ENCODE measurements around the gene GLT8D1. TPM values are rescaled to one million over a fixed set of nuclear protein-coding genes. Genes with fewer than 3 reads are reported as not detected.

The GLT8D1 gene
- total and polyA plus RNA-seq, 2 of the 13 experiments (the other 11 are each of a cell fraction or from before 2014, with no cell fraction given), result 110 to 121 TPM

- TF ChIP-seq E2F2 (CRISPR knock-in tag; IDR thresholded peaks at IDR 0.05; ENCODE audit: borderline replicate concordance) (no peak), TEF (CRISPR knock-in tag; IDR thresholded peaks at IDR 0.05) (0 out of 2 replicates have a peak, but pooled peaks have one; percentile 10), GATAD2A (CRISPR knock-in tag; IDR thresholded peaks at IDR 0.05) (peak; percentile 74), ZNF263 (CRISPR knock-in tag; IDR thresholded peaks at IDR 0.05) (peak; percentile 61), ZKSCAN8 (CRISPR knock-in tag; IDR thresholded peaks at IDR 0.05; ENCODE audit: borderline replicate concordance) (no peak), CHCHD3 (CRISPR knock-in tag; IDR thresholded peaks at IDR 0.05) (no peak), E2F5 (CRISPR knock-in tag; conservative IDR thresholded peaks at IDR 0.05) (peak; percentile 67), ZNF224 (CRISPR knock-in tag; IDR thresholded peaks at IDR 0.05) (peak; percentile 95), ZNF318 (CRISPR knock-in tag; IDR thresholded peaks at IDR 0.05) (0 out of 2 replicates have a peak, but pooled peaks have one; percentile 54), ZNF230 (CRISPR knock-in tag; IDR thresholded peaks at IDR 0.05) (peak; percentile 70), ZNF451 (CRISPR knock-in tag; IDR thresholded peaks at IDR 0.05) (peak; percentile 82; the same call in 1 of the 2 replicates), RFX3 (CRISPR knock-in tag; IDR thresholded peaks at IDR 0.05) (peak; percentile 42; the same call in 1 of the 2 replicates), ZNF367 (CRISPR knock-in tag; IDR thresholded peaks at IDR 0.05; ENCODE audit: borderline replicate concordance) (no peak), ZNF704 (CRISPR knock-in tag; IDR thresholded peaks at IDR 0.05; ENCODE audit: borderline replicate concordance) (no peak)
These were observed 19.6 kb downstream of the GLT8D1 start, which contains the start of the genes GNL3 and PBRM1 (continued) for GRCh38 chr3:52685709-52686691.

All from HepG2 (cell line).